Measurements from ENCODE around the gene NABP2. TPM values are rescaled to one million over a fixed set of nuclear protein-coding genes. Genes with fewer than 3 reads are reported as not detected.
"Not testable (repeated sequence)": the region's sequence is repeated elsewhere in the genome, so short reads cannot be mapped to it uniquely, and the experiment has no call there.

Gene NABP2
- 20.1 TPM for total RNA-seq

DNA sequence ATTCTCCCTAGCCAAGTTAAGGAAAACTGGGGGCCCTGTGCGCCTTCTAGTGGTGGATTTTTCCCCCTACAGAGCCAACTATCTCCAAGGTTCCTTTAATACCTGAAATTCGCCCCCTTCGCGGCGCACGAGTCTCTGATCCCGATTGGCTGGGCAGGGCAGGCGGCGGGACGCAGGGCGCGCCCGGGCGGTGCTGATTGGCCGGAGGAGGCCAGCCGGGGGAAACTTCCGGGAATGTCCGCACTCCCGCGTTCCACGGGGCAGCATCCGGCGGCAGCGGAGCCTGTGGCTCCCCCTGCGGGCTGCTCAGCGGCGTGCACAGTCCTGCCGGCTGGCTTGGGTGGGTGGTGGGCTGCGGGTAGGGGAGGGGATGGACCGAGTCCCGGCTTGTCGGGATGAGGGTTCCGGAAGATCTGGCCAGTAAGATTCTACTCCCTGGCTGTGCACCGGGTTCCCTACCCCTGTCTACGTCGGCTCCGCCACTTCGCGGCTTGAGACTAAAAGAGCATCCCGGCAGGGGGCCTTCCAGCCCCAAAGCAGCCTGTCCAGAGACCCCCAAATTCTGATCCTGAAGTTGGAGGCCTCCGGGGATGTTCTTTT, at the start of gene NABP2:
Gene NABP2, plus strand, starts transcription at position 241 of the 600 bp plus-strand sequence. CDS start 515 bp downstream, outside the sequence.
- peak; percentile 97 for DNase-seq

DNA sequence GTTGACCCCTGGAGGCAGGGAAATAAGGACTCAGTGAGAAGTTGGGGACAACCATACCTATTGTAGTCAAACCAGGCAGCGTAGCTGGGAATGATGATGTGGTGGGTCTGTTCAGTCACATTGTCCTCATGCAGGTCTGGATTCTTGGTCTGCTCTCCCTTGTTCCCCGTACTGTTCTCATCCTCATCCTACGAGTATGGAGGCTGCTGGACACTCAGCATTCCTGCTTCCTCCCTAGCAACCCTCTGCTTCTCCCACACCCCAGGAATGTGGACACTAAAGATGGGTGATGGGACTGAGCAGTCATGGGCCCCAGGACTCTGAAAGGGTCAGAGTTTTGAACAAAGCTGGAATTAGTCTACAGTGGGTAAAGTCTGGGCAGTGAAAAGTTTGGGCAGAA, 45.8 kb upstream of the NABP2 start:
- no peak for DNase-seq

DNA sequence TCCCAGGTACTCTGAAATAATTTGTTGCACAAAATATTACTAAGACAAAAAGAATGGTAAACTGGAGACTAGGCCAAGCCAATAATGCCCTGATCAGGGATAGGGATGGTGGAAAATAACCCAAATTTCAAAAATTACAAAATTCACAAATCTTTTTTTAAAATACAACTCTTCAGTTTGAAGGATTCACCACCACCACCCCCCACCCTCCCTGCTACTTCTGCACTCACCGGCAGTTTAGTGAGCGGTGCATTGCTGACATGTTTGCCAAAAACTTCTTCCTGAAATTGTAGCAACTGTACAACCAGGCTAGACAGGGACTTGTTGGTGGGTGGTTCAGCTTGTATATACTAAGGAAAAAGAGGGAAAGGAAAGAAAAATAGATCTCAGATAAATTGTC, 37.2 kb upstream of the NABP2 start:
- no peak for DNase-seq

GRCh38 chr12:56188131-56188777, 35.9 kb upstream of the NABP2 start:
- no peak for DNase-seq

GRCh38 chr12:56188778-56189098, 35.4 kb upstream of the NABP2 start:
- no peak for DNase-seq

DNA sequence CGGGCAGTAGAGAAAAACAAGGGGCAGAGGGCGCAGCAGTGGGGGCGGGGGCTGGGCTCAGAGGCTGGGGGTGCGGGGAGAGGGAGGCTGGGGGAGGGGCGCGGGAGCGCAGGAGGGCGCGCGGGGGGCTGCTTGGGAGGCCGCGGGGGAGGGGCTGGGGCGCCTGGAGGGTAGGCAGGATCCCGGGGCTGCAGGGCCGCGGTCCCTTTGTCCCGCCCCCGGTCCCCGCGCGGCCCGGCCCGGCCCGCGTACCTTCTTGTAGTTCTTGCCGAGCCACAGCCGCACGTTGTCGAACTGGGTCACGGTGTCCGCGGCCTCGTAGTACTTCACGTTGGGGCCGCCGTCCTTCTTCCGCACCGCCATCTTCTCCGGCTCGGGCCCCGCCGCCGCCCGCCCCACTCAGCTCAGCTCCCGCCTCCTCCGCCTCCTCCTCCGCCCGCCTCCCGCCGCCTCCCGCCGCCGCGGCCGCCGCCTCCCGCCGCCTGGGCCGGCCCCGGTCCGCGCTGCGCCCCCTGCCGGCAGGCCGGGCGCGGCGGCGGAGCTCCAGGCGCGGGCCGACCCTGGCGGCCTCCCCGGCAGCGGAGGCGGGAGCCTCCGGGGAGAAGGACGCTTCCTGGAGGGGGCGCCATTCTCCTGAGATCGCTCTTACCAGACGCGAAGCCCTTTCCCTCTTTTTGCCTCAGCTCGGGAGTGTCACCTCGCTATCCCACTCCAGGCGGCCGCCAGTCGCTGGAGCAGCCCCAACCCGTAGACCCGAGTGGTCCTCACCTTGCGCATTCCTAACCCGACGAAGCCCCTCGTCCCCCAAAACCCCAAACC, 34.8 kb upstream of the NABP2 start, which contains the start of gene SMARCC2:
Gene SMARCC2, minus strand, starts transcription at position 385 of the 819 bp plus-strand sequence. Its CDS starts 22 bp downstream, at position 363.
- peak; percentile 73 for DNase-seq

GRCh38 chr12:56189918-56190694, 34.0 kb upstream of the NABP2 start:
- peak; percentile 68 for DNase-seq

GRCh38 chr12:56190695-56191155, 33.4 kb upstream of the NABP2 start:
- no peak for DNase-seq

GRCh38 chr12:56192582-56192981, 31.6 kb upstream of the NABP2 start:
- DNase-seq: no peak

DNA sequence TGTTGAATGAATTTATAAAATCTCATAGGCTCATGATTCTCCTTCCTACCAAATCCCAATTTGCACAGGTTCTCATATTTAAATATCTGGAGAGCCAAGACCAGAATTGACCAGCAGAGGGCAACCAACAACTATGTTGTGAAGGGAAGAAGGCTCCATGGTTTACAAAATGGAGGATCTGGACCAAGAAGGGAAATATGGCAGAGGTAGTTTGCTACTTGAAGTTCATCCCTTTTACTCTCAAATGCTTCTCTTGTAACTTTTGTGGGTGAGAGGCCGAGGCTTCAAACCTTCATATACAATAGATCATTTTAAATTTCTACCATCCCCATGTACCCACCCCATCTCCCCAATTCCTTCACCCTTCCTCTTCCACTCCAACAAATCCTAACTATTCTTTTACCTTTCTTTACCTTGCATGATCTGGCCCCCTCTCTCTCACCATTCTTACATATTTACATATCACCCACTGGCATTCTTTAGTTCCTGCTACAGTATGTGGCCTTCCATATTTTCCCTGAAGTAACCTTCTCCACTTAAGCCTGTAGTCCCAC, 31.0 kb upstream of the NABP2 start:
- DNase-seq: peak; percentile 2

DNA sequence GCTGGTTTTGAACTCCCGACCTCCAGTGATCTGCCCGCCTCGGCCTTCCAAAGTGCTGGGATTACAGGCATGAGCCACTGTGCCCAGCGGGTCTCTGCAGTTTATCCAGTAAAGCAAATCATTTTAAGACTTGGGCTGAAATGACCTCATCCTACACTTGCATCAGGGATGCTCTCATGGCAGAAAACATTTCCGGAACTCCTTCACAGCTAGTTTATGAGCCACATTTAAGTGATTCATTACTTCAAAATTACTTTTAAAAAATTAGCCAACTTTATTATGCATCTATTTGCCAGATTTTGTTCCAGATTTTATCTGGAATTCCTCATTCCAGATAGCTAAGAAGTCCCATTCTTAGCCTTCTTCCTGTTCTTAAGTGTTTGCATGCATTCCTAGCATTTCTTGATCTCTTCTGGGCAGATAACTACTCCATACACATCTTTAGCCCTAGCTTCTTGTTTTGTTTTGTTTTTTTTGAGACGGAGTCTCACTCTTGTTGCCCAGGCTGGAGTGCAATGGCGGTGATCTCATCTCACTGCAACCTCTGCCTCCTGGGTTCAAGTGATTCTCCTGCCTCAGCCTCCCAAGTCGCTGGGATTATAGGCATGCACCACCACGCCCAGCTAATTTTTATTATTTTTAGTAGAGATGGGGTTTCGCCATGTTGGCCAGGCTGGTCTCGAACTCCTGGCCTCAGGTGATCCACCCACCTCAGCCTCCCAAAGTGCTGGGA, 27.2 kb upstream of the NABP2 start:
- not testable (repeated sequence) for DNase-seq

GRCh38 chr12:56197921-56198635, 26.1 kb upstream of the NABP2 start:
- DNase-seq: no peak

DNA sequence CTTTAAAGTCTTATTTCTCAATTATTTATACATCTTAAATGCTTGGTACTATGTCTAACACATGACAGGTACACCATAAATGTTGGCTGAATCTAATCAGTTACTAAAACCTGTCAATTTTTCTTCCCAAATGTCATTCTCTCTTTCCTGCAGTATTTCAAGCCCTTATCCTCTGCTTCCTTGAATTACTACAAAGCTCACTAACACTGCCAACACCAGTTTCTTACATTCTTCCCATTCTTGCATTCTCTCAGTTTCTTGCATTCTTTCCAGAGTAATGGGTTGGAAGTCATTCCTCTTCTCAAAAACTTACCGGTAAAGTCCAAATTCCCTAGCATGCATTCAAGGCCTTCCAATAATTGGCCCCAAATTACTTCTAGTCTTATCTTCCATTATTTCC, 25.3 kb upstream of the NABP2 start:
- no peak for DNase-seq

DNA sequence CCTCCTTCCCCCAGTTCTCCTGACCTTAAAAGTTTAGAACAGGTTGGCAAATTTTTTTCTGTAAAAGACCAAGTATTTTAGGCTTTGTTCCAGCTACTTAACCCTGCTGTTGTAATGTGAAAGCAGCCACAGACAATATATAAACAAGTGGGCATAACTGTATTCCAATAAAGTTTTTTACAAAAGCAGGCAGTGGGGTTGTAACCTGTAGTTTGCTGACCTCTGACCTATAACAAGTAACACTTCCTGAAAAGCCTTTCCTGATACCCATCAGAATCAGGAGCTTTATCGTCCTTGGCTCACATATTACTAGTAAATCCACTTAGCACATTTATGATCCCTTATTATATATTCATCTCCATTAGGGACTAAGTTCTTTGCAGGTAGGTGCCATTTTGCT, 21.8 kb upstream of the NABP2 start:
- no peak for DNase-seq

- no peak for DNase-seq
Observed at GRCh38 chr12:56202838-56203237, 21.3 kb upstream of the NABP2 start.

DNA sequence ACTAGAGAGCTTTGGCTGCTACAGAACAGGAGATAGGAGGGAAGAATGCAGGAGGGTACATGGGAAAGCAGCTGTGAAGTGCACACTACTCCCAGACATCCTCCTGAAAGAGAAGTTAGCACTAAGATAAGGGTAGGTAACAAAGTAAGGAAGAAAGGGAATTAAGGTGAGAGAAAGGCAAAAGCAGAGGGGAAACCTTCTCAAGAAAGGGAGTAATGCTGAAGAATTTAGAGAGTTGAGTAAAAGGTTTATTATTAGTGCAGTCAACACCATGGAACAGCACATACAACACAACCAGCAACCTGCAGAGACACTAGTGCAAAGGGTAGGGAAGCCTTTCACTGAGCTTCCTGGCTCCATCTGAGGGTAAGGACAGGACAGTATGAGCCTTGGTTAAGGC, 19.9 kb upstream of the NABP2 start:
- no peak for DNase-seq

DNA sequence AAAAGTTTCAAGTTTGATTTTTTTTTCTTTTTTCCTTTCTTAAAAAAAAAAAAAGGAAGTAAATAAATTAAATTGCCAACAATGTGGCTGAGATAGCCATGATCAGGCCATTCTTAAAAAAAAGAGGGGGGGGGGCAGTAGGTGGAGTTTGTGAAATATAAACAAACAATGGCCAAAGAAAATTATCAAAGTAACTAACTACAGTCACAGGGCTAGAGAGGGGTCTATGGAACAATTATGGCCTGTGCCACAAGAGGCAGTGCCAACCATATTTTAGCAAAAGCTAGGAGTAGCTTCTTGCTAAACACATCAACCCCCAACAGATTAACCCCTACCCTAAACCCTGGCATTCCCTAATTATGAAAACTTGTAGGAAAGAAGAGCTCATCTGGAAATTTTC, 18.7 kb upstream of the NABP2 start:
- DNase-seq: no peak

- DNase-seq: no peak
Observed at GRCh38 chr12:56206452-56207166, 17.5 kb upstream of the NABP2 start.

GRCh38 chr12:56208006-56208405, 16.1 kb upstream of the NABP2 start:
- no peak for DNase-seq

- DNase-seq: no peak
Observed at GRCh38 chr12:56212361-56212760, 11.8 kb upstream of the NABP2 start.

All from occipital lobe (tissue), 2 donors.